Measurements from ENCODE around the gene TMEM132D. TPM values are rescaled to one million over a fixed set of nuclear protein-coding genes. Genes with fewer than 3 reads are reported as not detected.

The TMEM132D gene
- total RNA-seq, 1 donor from 2014 or later: not detected

- intact Hi-C loops (cut with micrococcal nuclease): no loop called here
Measured at GRCh38 chr12:129826273-129826672, 77.6 kb downstream of the TMEM132D start.

DNA sequence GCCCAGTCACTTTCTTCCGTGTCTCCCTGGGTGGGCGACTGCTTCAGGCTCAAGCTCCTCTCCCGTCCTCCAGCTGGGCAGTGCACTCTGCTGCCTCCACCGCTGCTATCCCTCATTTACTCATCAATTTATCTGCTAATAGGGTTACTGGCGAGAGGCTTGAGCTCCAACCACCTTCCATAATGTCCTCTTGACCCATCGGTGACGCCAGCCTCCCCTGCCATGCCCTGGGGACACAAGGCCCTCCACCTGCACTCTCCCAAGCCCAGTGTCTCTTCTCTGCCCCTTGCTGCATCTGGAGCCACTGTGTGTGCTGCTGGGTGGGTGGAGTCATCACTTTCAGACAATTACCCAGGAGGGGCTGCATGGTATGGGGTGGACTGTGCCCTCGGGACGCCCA, 78.5 kb downstream of the TMEM132D start:
- intact Hi-C loops (cut with micrococcal nuclease): no loop called here

GRCh38 chr12:129821964-129822363, 81.9 kb downstream of the TMEM132D start:
- intact Hi-C loops (cut with micrococcal nuclease): no loop called here

- intact Hi-C loops (cut with micrococcal nuclease): no loop called here
Measured at GRCh38 chr12:129819391-129819790, 84.4 kb downstream of the TMEM132D start.

GRCh38 chr12:129815846-129816245, 88.0 kb downstream of the TMEM132D start:
- intact Hi-C loops (cut with micrococcal nuclease): no loop called here

GRCh38 chr12:129811963-129812362, 91.9 kb downstream of the TMEM132D start:
- intact Hi-C loops (cut with micrococcal nuclease): no loop called here

DNA sequence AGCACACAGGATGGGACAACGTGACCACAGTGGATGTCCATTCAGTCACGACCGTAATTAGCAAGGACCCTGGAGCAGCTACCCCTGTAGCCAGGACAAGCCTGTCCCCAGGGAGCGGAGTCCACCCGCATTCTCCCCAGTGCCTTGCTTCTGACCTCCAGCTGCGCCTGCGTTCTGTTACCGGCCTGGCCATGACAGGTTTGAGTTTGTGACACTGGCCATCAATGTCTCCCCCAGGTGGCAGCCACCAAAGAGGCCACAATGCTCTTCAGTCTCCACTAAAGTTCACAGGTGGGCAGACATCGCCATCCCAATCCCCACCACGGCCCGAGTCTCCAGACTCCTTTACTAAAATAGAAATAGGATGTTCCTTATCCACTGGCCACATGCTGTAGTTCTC, 96.7 kb downstream of the TMEM132D start:
- intact Hi-C loops (cut with micrococcal nuclease): no loop called here

DNA sequence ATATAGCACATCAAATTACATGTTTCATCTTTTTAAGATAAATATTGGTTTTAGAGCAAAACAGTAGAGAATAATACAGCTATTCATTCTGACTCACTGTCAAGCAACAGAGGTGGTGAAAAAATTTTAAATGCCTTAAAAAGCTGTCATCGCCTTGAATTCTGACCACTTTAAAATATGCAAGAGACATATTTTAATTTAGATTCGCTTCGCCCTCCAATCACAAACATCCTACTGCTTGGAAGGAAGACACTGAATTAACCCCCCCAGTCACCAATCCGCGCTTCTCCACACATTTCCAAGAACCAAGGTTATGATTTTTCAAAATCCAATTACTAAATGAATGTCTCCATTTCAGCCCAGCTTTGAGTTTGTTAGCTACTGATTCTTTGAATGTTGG, 112.4 kb downstream of the TMEM132D start:
- intact Hi-C loops (cut with micrococcal nuclease): no loop called here

GRCh38 chr12:129790930-129791329, 112.9 kb downstream of the TMEM132D start:
- intact Hi-C loops (cut with micrococcal nuclease): no loop called here

DNA sequence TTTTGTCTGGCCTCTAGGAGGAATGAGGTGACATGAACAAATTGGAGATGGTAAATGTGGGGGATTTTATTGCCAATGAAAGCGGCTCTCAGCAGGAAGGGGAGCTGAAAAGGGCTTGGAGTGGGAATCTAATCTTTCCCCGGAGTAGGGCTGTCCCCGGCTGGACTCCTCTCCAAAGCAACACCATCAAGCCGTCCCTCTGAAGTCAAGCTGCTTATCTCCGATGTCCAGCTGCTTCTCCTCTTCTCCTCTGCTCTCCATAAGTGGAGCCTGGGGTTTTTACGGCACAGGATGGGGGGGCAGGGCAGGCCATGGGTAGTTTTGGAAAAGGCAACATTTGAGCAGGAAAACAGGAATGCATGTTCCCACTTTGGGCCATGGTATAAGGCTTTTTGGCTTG, 113.5 kb downstream of the TMEM132D start:
- intact Hi-C loops (cut with micrococcal nuclease): no loop called here

GRCh38 chr12:129789921-129790320, 113.9 kb downstream of the TMEM132D start:
- intact Hi-C loops (cut with micrococcal nuclease): no loop called here

GRCh38 chr12:129788506-129789084, 115.2 kb downstream of the TMEM132D start:
- intact Hi-C loops (cut with micrococcal nuclease): no loop called here

DNA sequence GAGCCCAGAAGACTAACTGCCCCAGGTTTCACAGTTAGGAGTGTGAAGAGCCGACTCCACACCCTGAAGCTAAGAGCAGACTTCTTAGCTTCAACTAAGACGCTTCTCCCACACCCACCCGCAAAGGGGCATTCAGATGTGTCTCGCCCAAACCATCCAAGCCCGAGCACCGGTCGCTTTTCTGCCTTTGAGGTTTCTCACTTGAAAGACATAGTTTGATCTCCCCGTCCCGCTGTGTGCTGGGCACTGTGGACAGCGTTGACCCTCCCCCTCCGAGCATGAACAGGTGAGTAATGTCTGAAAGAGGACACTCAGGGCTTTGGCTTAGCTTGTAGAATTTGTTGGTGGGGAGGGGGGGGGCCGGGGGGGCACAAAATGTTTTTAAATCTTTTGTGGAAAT, 123.8 kb downstream of the TMEM132D start:
- intact Hi-C loops (cut with micrococcal nuclease): no loop called here

- intact Hi-C loops (cut with micrococcal nuclease): no loop called here
Measured at GRCh38 chr12:129779033-129779432, 124.8 kb downstream of the TMEM132D start.

DNA sequence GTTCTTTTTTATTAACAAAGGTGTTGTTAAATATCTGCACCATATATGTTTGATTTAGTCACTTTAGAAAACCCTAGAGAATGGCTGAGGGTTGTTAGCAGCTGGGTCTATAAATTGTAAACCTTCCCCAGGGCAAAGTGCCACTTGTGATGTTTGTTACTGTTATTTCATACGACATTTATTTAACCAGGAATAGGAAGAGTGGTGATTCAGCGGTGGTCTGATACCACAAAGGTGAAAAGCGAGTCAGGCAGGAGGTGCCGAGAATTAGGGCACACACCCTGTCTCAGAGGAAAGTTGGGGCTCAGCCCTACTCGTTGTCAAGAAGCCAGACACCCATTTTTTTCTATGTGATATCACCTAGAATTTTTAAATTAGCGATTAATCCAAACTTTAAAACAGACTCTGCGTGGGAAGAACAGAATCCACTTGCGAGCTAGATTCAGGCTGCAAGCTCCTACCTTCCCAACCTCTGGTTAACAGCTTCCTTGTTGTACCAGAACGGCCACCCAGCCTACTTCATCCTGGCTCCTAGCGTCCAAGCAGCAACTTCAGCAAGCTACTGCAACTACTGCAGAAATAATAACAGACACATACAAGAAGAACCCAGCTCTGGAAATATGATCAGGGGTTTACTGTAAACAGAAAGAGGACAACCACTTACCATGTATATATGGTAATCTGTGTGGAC, 126.7 kb downstream of the TMEM132D start:
- intact Hi-C loops (cut with micrococcal nuclease): no loop called here

- intact Hi-C loops (cut with micrococcal nuclease): no loop called here
Measured at GRCh38 chr12:129772501-129773493, 131.0 kb downstream of the TMEM132D start.

- intact Hi-C loops (cut with micrococcal nuclease): no loop called here
Measured at GRCh38 chr12:129771238-129771637, 132.6 kb downstream of the TMEM132D start.

DNA sequence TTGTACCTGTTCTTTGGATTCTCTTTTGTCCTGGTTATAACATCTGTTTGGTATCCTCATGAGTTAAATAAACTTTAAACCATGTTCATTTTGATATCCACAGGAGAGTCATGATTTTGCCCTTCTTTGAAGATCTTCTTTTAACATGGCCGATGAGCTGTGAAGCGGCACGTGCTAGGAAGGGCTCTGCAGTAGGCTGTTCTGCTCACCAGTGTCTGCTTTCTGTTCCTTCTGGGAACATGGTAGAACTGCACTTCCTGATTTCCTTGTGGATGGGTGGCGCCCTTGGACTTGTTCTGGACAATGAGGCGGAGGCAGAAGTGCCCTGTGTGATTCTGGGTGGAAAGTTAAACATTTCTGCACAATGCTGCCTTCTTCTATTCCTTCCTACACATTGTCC, 138.1 kb downstream of the TMEM132D start:
- intact Hi-C loops (cut with micrococcal nuclease): no loop called here

DNA sequence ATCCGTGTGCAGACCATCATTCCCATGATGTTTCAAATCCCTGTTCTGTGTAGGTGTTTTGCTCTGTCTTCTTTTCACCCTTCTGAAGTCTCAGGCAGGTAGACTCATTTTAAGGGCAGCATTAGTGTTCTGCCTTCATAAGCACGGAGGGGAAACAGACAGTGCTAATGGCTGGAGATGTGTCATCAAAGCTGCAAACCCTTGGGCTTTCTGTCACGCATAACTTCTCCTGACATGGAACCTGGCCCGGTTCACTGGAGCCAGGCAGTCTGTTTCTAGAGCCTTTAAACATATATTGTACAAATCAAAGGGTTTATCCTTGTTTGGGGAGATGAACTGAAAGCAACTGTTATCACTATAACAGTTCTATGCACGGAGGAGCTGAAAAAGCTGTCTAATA, 141.4 kb downstream of the TMEM132D start:
- intact Hi-C loops (cut with micrococcal nuclease): no loop called here

- intact Hi-C loops (cut with micrococcal nuclease): no loop called here
Measured at GRCh38 chr12:129753586-129753985, 150.2 kb downstream of the TMEM132D start.

DNA sequence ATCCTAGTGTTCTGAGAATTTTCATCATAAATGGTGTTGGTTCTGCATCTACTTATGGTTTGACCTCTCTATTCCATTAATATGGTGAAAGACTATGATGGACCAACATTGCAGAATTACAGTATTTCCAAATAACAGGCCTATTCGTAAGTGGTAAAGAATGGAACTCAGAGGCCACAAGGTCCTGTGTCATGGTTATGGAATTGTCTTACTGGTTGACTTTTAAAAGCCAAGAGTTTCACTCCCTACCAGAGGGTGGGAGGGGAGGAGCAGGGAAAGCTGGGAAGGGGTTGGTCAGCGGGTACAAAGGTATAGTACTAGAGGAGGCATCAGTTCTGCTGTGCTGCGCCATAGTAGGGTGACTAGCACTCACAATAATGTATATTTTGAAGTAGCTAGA, 153.4 kb downstream of the TMEM132D start:
- intact Hi-C loops (cut with micrococcal nuclease): no loop called here

DNA sequence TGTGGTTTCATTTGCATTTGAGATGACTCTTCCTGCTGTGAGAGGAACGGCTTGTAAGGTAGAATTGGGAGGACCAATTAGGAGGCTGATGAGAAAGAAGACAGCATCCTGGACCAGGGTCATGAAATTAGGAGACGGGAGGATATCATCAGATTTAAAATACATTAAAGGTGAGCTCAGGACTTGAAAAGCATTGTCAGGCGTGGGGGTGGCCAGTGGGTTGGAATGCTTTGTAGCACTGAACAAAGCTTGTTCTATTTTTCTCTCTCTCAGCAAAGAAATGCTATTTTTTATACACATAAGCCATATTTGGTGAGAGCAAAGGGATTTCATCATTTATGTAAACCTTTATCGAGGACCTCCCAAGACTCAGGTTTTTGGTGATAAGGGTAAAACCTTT, 157.5 kb downstream of the TMEM132D start:
- intact Hi-C loops (cut with micrococcal nuclease): no loop called here
